GM18508 (cell line): ENCODE measurements around the gene LOXL3.
"Not testable (repeated sequence)": the region's sequence is repeated elsewhere in the genome, so short reads cannot be mapped to it uniquely, and the experiment has no call there.

ENCODE experiments used
- ATAC-seq: cut with Tn5 transposase; IDR thresholded peaks from one replicate; pipeline ENCODE4 v1.9.1; 2021; ENCODE audit warnings: moderate number of reproducible peaks; ENCODE audit not compliant: insufficient read depth, unreplicated experiment

LOXL3 gene

DNA sequence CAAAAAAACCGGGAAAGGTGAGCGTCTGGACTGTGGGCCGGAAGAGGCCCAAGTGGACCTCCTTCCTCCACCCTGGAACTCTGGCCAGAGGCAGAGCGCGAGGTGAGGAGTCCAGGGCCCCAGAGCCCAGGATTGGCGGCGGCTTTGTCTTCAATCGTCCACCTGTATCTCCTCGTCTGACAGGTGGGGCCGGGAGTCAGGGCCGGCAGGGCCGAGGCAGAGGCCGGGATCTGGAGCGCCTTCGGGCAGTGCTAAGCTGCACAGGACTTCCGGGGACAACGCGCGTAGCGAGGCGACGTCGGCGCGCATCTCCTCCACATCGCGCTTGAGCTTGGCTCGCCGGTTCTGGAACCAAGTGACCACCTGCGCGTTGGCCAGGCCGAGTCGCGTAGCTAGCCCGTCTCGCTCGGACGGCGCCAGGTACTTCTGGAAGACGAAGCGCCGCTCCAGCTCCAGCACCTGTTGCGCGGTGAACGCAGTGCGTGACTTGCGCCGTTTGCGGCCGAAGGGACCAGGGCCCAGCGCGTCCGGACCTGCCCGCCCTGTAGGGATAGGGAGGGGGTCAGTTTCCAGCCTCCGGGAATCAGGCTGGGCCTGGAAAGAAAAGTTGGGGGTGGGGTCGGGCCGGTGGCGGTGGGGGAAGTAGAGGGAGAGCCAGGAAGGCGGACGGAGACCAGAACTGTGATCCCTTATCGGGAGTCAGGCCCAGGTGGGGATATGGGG lies 55.8 kb downstream of the LOXL3 start:
- ATAC-seq: no peak

DNA sequence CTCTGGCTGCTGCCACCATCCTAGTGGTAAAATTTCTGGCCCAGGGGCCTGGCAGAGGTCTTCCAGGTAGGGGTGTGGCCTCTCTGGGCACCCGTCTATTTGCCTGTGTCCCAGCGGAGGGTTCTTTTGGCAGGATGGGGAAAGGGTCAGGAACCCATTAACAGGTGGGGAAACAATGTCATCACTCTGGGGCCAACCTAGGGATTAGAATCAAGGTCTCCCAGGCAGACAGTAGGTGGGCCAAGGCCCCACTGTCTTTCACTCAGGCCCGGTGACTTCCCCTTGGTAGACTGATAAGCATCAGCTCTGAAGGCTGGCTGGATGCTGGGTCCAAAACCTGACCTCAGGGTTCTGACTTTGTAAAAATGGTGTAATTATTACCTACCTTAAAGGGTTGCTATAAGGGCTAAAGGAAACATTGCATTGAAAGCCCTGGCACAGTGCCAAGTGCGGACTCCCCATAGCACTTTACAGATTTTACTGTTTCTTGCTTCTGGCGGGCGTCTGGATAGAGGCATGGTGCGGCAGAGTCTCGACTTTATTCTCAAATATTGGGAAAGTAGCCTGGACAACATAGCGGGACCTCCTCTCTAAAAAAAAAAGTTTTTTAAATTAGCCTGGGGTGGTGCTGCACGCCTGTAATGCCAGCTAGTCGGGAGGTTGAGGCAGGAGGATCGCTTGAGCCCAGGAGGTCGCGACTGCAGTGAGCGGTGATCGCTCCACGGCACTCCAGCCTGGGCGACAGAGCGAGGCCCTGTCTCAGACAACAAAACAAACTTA lies 56.6 kb downstream of the LOXL3 start:
- ATAC-seq: no peak

- no peak for ATAC-seq
These were observed 58.3 kb downstream of the LOXL3 start for GRCh38 chr2:74495440-74495839.

- no peak for ATAC-seq
These were observed 60.2 kb downstream of the LOXL3 start for GRCh38 chr2:74493546-74493945.

DNA sequence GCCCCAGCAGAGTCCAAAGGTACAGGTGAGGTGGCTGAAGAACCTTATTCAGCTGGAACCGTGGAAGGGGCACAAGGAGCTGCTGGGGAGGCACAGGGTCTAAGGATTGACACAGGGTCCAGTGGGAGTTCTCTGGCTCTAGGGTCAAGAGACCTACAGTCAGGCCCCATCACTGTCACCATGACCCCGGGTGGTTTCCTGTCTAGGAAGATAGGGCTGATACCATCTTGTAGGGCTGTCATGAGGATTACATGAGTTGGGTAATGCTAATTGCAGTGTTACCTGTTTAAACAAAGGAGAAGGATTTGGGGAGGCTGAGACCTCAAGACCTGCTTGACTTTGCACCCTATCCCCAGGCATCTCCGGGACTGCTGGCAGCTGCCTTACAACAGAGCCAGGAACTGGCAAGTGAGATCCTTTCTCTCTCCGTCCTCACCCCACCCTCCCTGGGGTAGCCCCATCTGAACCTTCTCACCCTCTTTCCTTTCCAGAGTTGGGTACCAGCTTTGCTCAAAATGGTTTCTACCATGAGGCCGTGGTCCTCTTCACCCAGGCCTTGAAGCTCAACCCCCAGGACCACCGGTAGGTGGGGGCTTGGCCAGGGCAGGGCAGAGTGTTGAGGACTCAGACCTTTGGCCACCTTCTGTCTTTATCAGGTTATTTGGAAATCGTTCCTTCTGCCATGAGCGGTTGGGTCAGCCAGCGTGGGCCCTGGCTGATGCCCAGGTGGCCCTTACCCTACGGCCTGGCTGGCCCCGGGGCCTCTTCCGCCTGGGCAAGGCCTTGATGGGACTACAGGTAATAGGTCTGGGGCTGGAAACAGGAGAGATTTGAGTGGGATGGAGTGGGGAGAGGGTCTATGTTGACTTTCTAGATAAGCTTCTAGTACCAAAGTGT lies 61.8 kb downstream of the LOXL3 start:
- no peak for ATAC-seq

DNA sequence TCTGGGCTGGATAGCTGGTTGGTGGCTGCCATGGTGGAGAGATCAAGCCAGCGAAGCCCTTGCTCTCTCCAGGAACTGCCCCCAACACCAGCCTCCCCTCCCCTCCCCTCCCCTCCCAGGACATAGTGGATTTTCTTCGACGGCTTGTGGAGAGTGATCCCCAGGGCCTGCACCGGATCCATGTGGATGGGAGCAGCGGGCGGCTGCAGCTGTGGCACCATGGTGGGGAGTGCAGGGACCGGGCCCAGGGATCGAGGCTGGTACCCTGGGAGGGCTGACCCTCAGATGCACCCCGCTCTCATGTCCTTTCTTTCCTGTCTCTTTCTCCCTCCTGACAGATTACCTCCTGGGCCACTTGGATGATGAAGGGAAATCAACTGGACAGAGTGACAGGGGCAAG lies 63.8 kb downstream of the LOXL3 start:
- no peak for ATAC-seq

DNA sequence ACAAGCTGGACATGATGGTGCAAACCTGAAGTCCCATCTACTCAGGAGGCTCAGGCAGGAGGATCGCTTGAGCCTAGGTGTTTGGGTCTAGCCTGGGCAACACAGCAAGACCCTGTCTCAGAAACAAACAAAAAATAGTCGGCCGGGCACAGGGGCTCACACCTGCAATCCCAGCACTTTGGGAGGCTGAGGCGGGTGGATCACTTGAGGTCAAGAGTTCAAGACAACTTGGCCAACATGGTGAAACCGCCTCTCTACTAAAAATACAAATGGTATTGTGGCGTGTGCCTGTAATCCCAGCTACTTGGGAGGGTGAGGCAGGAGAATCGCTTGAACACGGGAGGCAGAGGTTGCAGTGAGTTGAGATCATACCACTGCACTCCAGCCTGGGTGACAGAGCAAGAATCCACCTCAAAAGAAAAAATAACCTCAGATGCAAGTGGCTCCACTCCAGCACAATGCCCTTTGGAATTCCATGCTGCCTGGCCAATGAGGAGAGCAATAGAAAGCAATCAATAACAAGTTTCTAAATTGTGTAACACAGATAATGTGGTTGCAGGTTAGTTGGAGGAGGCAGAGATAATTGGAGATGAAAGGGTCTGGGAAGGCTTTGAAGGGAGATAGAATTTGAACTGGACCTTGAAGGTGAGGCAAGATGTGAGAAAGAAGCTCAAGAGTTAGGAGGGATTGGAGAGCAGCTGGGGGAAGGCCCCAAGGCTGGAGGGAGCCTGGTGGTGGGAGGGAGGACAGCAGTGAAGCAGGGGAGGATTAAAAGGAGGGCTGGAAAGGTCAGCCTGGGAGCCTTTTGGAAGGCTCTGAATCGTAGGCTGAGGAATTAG lies 64.9 kb downstream of the LOXL3 start:
- no peak for ATAC-seq

GRCh38 chr2:74486141-74486540 lies 67.6 kb downstream of the LOXL3 start:
- no peak for ATAC-seq

DNA sequence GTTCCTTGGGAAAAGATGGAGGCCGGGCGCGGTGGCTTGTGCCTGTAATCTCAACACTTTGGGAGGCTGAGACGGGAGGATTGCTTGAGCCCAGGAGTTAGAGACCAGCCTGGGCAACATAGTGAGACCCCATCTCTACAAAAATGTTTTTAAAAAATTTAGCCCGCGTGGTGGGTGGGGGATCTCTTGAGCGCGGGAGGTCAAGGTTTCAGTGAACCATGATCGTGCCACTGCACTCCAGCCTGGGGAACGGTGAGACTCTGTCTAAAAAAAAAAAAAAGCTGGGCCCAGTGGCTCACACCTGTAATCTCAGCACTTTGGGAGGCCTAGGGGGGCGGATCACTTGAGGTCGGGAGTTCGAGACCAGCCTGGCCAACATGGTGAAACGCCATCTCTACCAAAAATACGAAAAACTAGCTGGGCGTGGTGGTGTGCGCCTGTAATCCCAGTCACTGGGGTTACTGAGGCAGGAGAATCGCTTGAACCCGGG lies 70.0 kb downstream of the LOXL3 start:
- not testable (repeated sequence) for ATAC-seq

GRCh38 chr2:74482801-74483674 lies 70.7 kb downstream of the LOXL3 start, which contains the start of the genes CCDC142 and TTC31:
Gene CCDC142 (minus strand): TSS chr2:74482998. CDS start chr2:74482837, 161 bp downstream.
Gene TTC31 (plus strand): TSS chr2:74483081. CDS start chr2:74483096, 15 bp downstream.
- peak; percentile 76 for ATAC-seq
